ENCODE results near the gene POU2AF2. TPM values are rescaled to one million over a fixed set of nuclear protein-coding genes. Genes with fewer than 3 reads are reported as not detected.
"Not testable (repeated sequence)": the region's sequence is repeated elsewhere in the genome, so short reads cannot be mapped to it uniquely, and the experiment has no call there.

Gene POU2AF2
- total RNA-seq, 2 donors from 2014 or later = not detected

GRCh38 chr11:111320199-111320598 is 74.7 kb downstream of the POU2AF2 start:
- H3K36me3 Mint-ChIP-seq; DNase-seq (ENCODE audit: low spot score); H3K4me1 Mint-ChIP-seq (ENCODE audit: low read depth in 2 of 2); H3K4me3 Mint-ChIP-seq; H3K27ac Mint-ChIP-seq; ATAC-seq; H3K9me3 Mint-ChIP-seq: not testable (repeated sequence)
- H3K27me3 Mint-ChIP-seq = peaks cover 23 to 25% of the 10 kb centered on the region in 2 donors

- Mint-ChIP-seq H3K9me3 (no peaks in the 10 kb centered on the region), H3K4me3 (no peak overlapping the region), H3K4me1 (ENCODE audit: low read depth in 2 of 2) (no peaks in the 10 kb centered on the region), H3K27me3 (peaks cover 20 to 21% of the 10 kb centered on the region in 2 donors), H3K27ac (no peak overlapping the region), H3K36me3 (no peaks in the 10 kb centered on the region)
- no peak for DNase-seq (ENCODE audit: low spot score)
- ATAC-seq = no peak
These were observed 75.4 kb downstream of the POU2AF2 start for GRCh38 chr11:111320728-111321568.

- H3K27me3 Mint-ChIP-seq = peaks cover 11 to 22% of the 10 kb centered on the region in 2 donors
- DNase-seq (ENCODE audit: low spot score) (no peak), ATAC-seq (no peak)
- no peak overlapping the region for H3K4me3 Mint-ChIP-seq
- no peaks in the 10 kb centered on the region for H3K9me3 Mint-ChIP-seq
- H3K4me1 Mint-ChIP-seq (ENCODE audit: low read depth in 2 of 2) = no peaks in the 10 kb centered on the region
- H3K36me3 Mint-ChIP-seq = no peaks in the 10 kb centered on the region
- H3K27ac Mint-ChIP-seq = no peak overlapping the region
These were observed 77.0 kb downstream of the POU2AF2 start for GRCh38 chr11:111322534-111322933.

- no peaks in the 10 kb centered on the region for H3K4me1 Mint-ChIP-seq (ENCODE audit: low read depth in 2 of 2)
- H3K27ac Mint-ChIP-seq = no peak overlapping the region
- ATAC-seq (no peak), DNase-seq (ENCODE audit: low spot score) (no peak)
- no peak overlapping the region for H3K4me3 Mint-ChIP-seq
- H3K27me3 Mint-ChIP-seq = peaks cover 11 to 22% of the 10 kb centered on the region in 2 donors
- no peaks in the 10 kb centered on the region for H3K36me3 Mint-ChIP-seq
- no peaks in the 10 kb centered on the region for H3K9me3 Mint-ChIP-seq
These were observed 78.8 kb downstream of the POU2AF2 start for GRCh38 chr11:111324277-111324720.

- H3K27me3 Mint-ChIP-seq = peaks cover 8 to 22% of the 10 kb centered on the region in 2 donors
- DNase-seq (ENCODE audit: low spot score) = no peak
- no peak for ATAC-seq
- H3K27ac Mint-ChIP-seq = no peak overlapping the region
- no peaks in the 10 kb centered on the region for H3K9me3 Mint-ChIP-seq
- H3K36me3 Mint-ChIP-seq = no peaks in the 10 kb centered on the region
- no peaks in the 10 kb centered on the region for H3K4me1 Mint-ChIP-seq (ENCODE audit: low read depth in 2 of 2)
- H3K4me3 Mint-ChIP-seq = no peak overlapping the region
These were observed 79.7 kb downstream of the POU2AF2 start for GRCh38 chr11:111325259-111325658.

GRCh38 chr11:111326824-111327223 is 81.3 kb downstream of the POU2AF2 start:
- Mint-ChIP-seq H3K27ac (no peak overlapping the region), H3K4me3 (no peak overlapping the region), H3K36me3 (no peaks in the 10 kb centered on the region), H3K27me3 (peaks cover 6 to 19% of the 10 kb centered on the region in 2 donors), H3K9me3 (no peaks in the 10 kb centered on the region), H3K4me1 (ENCODE audit: low read depth in 2 of 2) (no peaks in the 10 kb centered on the region)
- no peak for DNase-seq (ENCODE audit: low spot score)
- ATAC-seq = no peak

GRCh38 chr11:111327908-111328624 is 82.5 kb downstream of the POU2AF2 start:
- no peak for ATAC-seq

GRCh38 chr11:111329306-111330204 is 84.0 kb downstream of the POU2AF2 start:
- Mint-ChIP-seq H3K36me3 (no peaks in the 10 kb centered on the region), H3K27ac (no peak overlapping the region), H3K27me3 (peaks cover 13 to 31% of the 10 kb centered on the region in 2 donors), H3K9me3 (no peaks in the 10 kb centered on the region), H3K4me1 (ENCODE audit: low read depth in 2 of 2) (no peaks in the 10 kb centered on the region), H3K4me3 (no peak overlapping the region)
- DNase-seq (ENCODE audit: low spot score) (no peak), ATAC-seq (no peak)

More at GRCh38 chr11:111327908-111328624, 82.5 kb downstream of the POU2AF2 start:
- no peaks in the 10 kb centered on the region for H3K36me3 Mint-ChIP-seq
- H3K4me3 Mint-ChIP-seq = no peak overlapping the region
- DNase-seq (ENCODE audit: low spot score) = no peak
- no peak overlapping the region for H3K27ac Mint-ChIP-seq
- peaks cover 5 to 21% of the 10 kb centered on the region in 2 donors for H3K27me3 Mint-ChIP-seq
- H3K9me3 Mint-ChIP-seq = no peaks in the 10 kb centered on the region
- no peaks in the 10 kb centered on the region for H3K4me1 Mint-ChIP-seq (ENCODE audit: low read depth in 2 of 2)

GRCh38 chr11:111330234-111330893 is 84.8 kb downstream of the POU2AF2 start:
- Mint-ChIP-seq H3K36me3 (no peaks in the 10 kb centered on the region), H3K9me3 (no peaks in the 10 kb centered on the region), H3K4me3 (no peak overlapping the region), H3K27me3 (peaks cover 8 to 28% of the 10 kb centered on the region in 2 donors), H3K4me1 (ENCODE audit: low read depth in 2 of 2) (no peaks in the 10 kb centered on the region), H3K27ac (no peak overlapping the region)
- ATAC-seq (no peak), DNase-seq (ENCODE audit: low spot score) (no peak)

- H3K4me3 Mint-ChIP-seq = no peak overlapping the region
- H3K27me3 Mint-ChIP-seq = peaks cover 11 to 16% of the 10 kb centered on the region in 2 donors
- no peak overlapping the region for H3K27ac Mint-ChIP-seq
- ATAC-seq = no peak
- H3K9me3 Mint-ChIP-seq = no peaks in the 10 kb centered on the region
- DNase-seq (ENCODE audit: low spot score) = no peak
- H3K4me1 Mint-ChIP-seq (ENCODE audit: low read depth in 2 of 2) = no peaks in the 10 kb centered on the region
- no peaks in the 10 kb centered on the region for H3K36me3 Mint-ChIP-seq
These were observed 86.4 kb downstream of the POU2AF2 start for GRCh38 chr11:111331711-111332479.

- H3K4me3 Mint-ChIP-seq = no peak overlapping the region
- H3K27ac Mint-ChIP-seq = no peak overlapping the region
- H3K9me3 Mint-ChIP-seq = peaks cover 4% of the 10 kb centered on the region
- ATAC-seq = no peak
- H3K27me3 Mint-ChIP-seq = peaks cover 23 to 24% of the 10 kb centered on the region in 2 donors
- peaks cover 6% of the 10 kb centered on the region for H3K36me3 Mint-ChIP-seq
- no peaks in the 10 kb centered on the region for H3K4me1 Mint-ChIP-seq (ENCODE audit: low read depth in 2 of 2)
- no peak for DNase-seq (ENCODE audit: low spot score)
These were observed 89.3 kb downstream of the POU2AF2 start for GRCh38 chr11:111334532-111335502.

GRCh38 chr11:111335549-111335948 is 90.0 kb downstream of the POU2AF2 start:
- no peak for DNase-seq (ENCODE audit: low spot score)
- H3K4me1 Mint-ChIP-seq (ENCODE audit: low read depth in 2 of 2) = no peaks in the 10 kb centered on the region
- H3K9me3 Mint-ChIP-seq = peaks cover 4% of the 10 kb centered on the region
- no peak overlapping the region for H3K27ac Mint-ChIP-seq
- peaks cover 24% of the 10 kb centered on the region in 2 donors for H3K27me3 Mint-ChIP-seq
- ATAC-seq = no peak
- no peak overlapping the region for H3K4me3 Mint-ChIP-seq
- H3K36me3 Mint-ChIP-seq = peaks cover 6% of the 10 kb centered on the region

All from natural killer cell treated with Interleukin-12 subunit alpha and Interleukin-12 subunit beta and Interleukin-15 and Interleukin-18, amount 100 ng/mL, for 72 hours (primary cell).